Measurements from ENCODE around the gene NMT2.

The NMT2 gene

GRCh38 chr10:15147594-15148392 is 20.7 kb downstream of the NMT2 start:
- Histone ChIP-seq H3K9ac (ENCODE audit: low read length) (no peak overlapping the region), H3K79me2 (ENCODE audit: control insufficient read depth, insufficient read depth, low read length, poor library complexity) (no peaks in the 10 kb centered on the region), H3K18ac (ENCODE audit: low read length) (no peak overlapping the region), H4K91ac (ENCODE audit: low read depth, low read length) (no peak overlapping the region), H3K14ac (ENCODE audit: low read length) (no peak overlapping the region), H3K27me3 (ENCODE audit: insufficient read depth, low read length) (no peaks in the 10 kb centered on the region), H2AK5ac (ENCODE audit: low read length) (no peak overlapping the region), H3K9me3 (ENCODE audit: insufficient read depth, low read depth, low read length) (peaks cover 6% of the 10 kb centered on the region), H2BK12ac (ENCODE audit: low read length) (no peak overlapping the region), H3K4me1 (ENCODE audit: control insufficient read depth in 1 of 2, insufficient read depth in 2 of 2, low read length in 2 of 2) (no peaks in the 10 kb centered on the region), H3K4me3 (ENCODE audit: low read depth, low read length) (no peak overlapping the region), H3K27ac (ENCODE audit: low read depth, low read length) (no peak overlapping the region), H3K4me2 (ENCODE audit: low read length) (no peak overlapping the region), H3K36me3 (ENCODE audit: control insufficient read depth in 1 of 2, insufficient read depth in 2 of 2, low read length in 2 of 2) (no peaks in the 10 kb centered on the region), H3K79me1 (ENCODE audit: low read length) (no peaks in the 10 kb centered on the region), H2AFZ (ENCODE audit: insufficient read depth, low read length, poor library complexity) (no peak overlapping the region), H4K8ac (ENCODE audit: low read depth, low read length) (no peak overlapping the region), H3K4ac (ENCODE audit: low read depth, low read length) (no peak overlapping the region), H3K23ac (ENCODE audit: low read length) (no peak overlapping the region), H2BK5ac (ENCODE audit: low read depth, low read length, poor library complexity) (no peak overlapping the region), H4K12ac (ENCODE audit: low read depth, low read length) (no peak overlapping the region), H2BK120ac (ENCODE audit: insufficient read depth, low read length, poor library complexity) (no peak overlapping the region)
- WGBS (ENCODE audit: extremely low coverage, insufficient coverage, insufficient read length), result no CpG with 5 or more reads among the region's 4 CpGs
- DNase-seq, result no peak

GRCh38 chr10:15146366-15146765 is 22.1 kb downstream of the NMT2 start:
- no peak overlapping the region for H3K4me2 ChIP-seq (ENCODE audit: low read length)
- no peaks in the 10 kb centered on the region for H3K79me2 ChIP-seq (ENCODE audit: control insufficient read depth, insufficient read depth, low read length, poor library complexity)
- no peaks in the 10 kb centered on the region for H3K27me3 ChIP-seq (ENCODE audit: insufficient read depth, low read length)
- no peak overlapping the region for H3K18ac ChIP-seq (ENCODE audit: low read length)
- no peaks in the 10 kb centered on the region for H3K36me3 ChIP-seq (ENCODE audit: control insufficient read depth in 1 of 2, insufficient read depth in 2 of 2, low read length in 2 of 2)
- peaks cover 6% of the 10 kb centered on the region for H3K9me3 ChIP-seq (ENCODE audit: insufficient read depth, low read depth, low read length)
- no peak overlapping the region for H2AFZ ChIP-seq (ENCODE audit: insufficient read depth, low read length, poor library complexity)
- H3K4me1 ChIP-seq (ENCODE audit: control insufficient read depth in 1 of 2, insufficient read depth in 2 of 2, low read length in 2 of 2), result no peaks in the 10 kb centered on the region
- no peak overlapping the region for H4K8ac ChIP-seq (ENCODE audit: low read depth, low read length)
- H3K4me3 ChIP-seq (ENCODE audit: low read depth, low read length), result no peak overlapping the region
- WGBS (ENCODE audit: extremely low coverage, insufficient coverage, insufficient read length), result no CpG with 5 or more reads among the region's 7 CpGs
- no peak overlapping the region for H3K27ac ChIP-seq (ENCODE audit: low read depth, low read length)
- no peak overlapping the region for H2BK5ac ChIP-seq (ENCODE audit: low read depth, low read length, poor library complexity)
- H3K23ac ChIP-seq (ENCODE audit: low read length), result no peak overlapping the region
- H4K91ac ChIP-seq (ENCODE audit: low read depth, low read length), result no peak overlapping the region
- no peak overlapping the region for H4K12ac ChIP-seq (ENCODE audit: low read depth, low read length)
- no peaks in the 10 kb centered on the region for H3K79me1 ChIP-seq (ENCODE audit: low read length)
- no peak for DNase-seq
- H3K14ac ChIP-seq (ENCODE audit: low read length), result no peak overlapping the region
- no peak overlapping the region for H2AK5ac ChIP-seq (ENCODE audit: low read length)
- H3K9ac ChIP-seq (ENCODE audit: low read length), result no peak overlapping the region
- no peak overlapping the region for H3K4ac ChIP-seq (ENCODE audit: low read depth, low read length)
- H2BK12ac ChIP-seq (ENCODE audit: low read length), result no peak overlapping the region
- H2BK120ac ChIP-seq (ENCODE audit: insufficient read depth, low read length, poor library complexity), result no peak overlapping the region

GRCh38 chr10:15144788-15145187 is 23.7 kb downstream of the NMT2 start:
- no peak overlapping the region for H3K4ac ChIP-seq (ENCODE audit: low read depth, low read length)
- no peak overlapping the region for H3K18ac ChIP-seq (ENCODE audit: low read length)
- H3K36me3 ChIP-seq (ENCODE audit: control insufficient read depth in 1 of 2, insufficient read depth in 2 of 2, low read length in 2 of 2), result peaks cover 0 to 2% of the 10 kb centered on the region in 2 experiments
- no peak overlapping the region for H3K23ac ChIP-seq (ENCODE audit: low read length)
- no peak overlapping the region for H3K4me2 ChIP-seq (ENCODE audit: low read length)
- no CpG with 5 or more reads among the region's 4 CpGs for WGBS (ENCODE audit: extremely low coverage, insufficient coverage, insufficient read length)
- H2AK5ac ChIP-seq (ENCODE audit: low read length), result no peak overlapping the region
- H3K4me1 ChIP-seq (ENCODE audit: control insufficient read depth in 1 of 2, insufficient read depth in 2 of 2, low read length in 2 of 2), result no peaks in the 10 kb centered on the region
- no peak overlapping the region for H3K14ac ChIP-seq (ENCODE audit: low read length)
- H2AFZ ChIP-seq (ENCODE audit: insufficient read depth, low read length, poor library complexity), result no peak overlapping the region
- no peak overlapping the region for H3K27ac ChIP-seq (ENCODE audit: low read depth, low read length)
- no peak overlapping the region for H3K4me3 ChIP-seq (ENCODE audit: low read depth, low read length)
- H3K79me1 ChIP-seq (ENCODE audit: low read length), result no peaks in the 10 kb centered on the region
- H4K91ac ChIP-seq (ENCODE audit: low read depth, low read length), result no peak overlapping the region
- H3K27me3 ChIP-seq (ENCODE audit: insufficient read depth, low read length), result no peaks in the 10 kb centered on the region
- H3K9ac ChIP-seq (ENCODE audit: low read length), result no peak overlapping the region
- H2BK5ac ChIP-seq (ENCODE audit: low read depth, low read length, poor library complexity), result no peak overlapping the region
- DNase-seq, result no peak
- H4K12ac ChIP-seq (ENCODE audit: low read depth, low read length), result no peak overlapping the region
- H2BK12ac ChIP-seq (ENCODE audit: low read length), result no peak overlapping the region
- peaks cover 6% of the 10 kb centered on the region for H3K9me3 ChIP-seq (ENCODE audit: insufficient read depth, low read depth, low read length)
- no peaks in the 10 kb centered on the region for H3K79me2 ChIP-seq (ENCODE audit: control insufficient read depth, insufficient read depth, low read length, poor library complexity)
- H4K8ac ChIP-seq (ENCODE audit: low read depth, low read length), result no peak overlapping the region
- no peak overlapping the region for H2BK120ac ChIP-seq (ENCODE audit: insufficient read depth, low read length, poor library complexity)

- Histone ChIP-seq H3K4me3 (ENCODE audit: low read depth, low read length) (no peak overlapping the region), H3K23ac (ENCODE audit: low read length) (no peak overlapping the region), H3K27ac (ENCODE audit: low read depth, low read length) (no peak overlapping the region), H3K4me1 (ENCODE audit: control insufficient read depth in 1 of 2, insufficient read depth in 2 of 2, low read length in 2 of 2) (no peaks in the 10 kb centered on the region), H3K27me3 (ENCODE audit: insufficient read depth, low read length) (no peaks in the 10 kb centered on the region), H3K4ac (ENCODE audit: low read depth, low read length) (no peak overlapping the region), H4K12ac (ENCODE audit: low read depth, low read length) (no peak overlapping the region), H4K8ac (ENCODE audit: low read depth, low read length) (no peak overlapping the region), H3K18ac (ENCODE audit: low read length) (no peak overlapping the region), H2BK5ac (ENCODE audit: low read depth, low read length, poor library complexity) (no peak overlapping the region), H2BK120ac (ENCODE audit: insufficient read depth, low read length, poor library complexity) (no peak overlapping the region), H2AFZ (ENCODE audit: insufficient read depth, low read length, poor library complexity) (no peak overlapping the region), H3K79me1 (ENCODE audit: low read length) (no peaks in the 10 kb centered on the region), H3K14ac (ENCODE audit: low read length) (no peak overlapping the region), H3K9ac (ENCODE audit: low read length) (no peak overlapping the region), H3K79me2 (ENCODE audit: control insufficient read depth, insufficient read depth, low read length, poor library complexity) (no peaks in the 10 kb centered on the region), H3K9me3 (ENCODE audit: insufficient read depth, low read depth, low read length) (no peaks in the 10 kb centered on the region), H4K91ac (ENCODE audit: low read depth, low read length) (no peak overlapping the region), H2AK5ac (ENCODE audit: low read length) (no peak overlapping the region), H3K4me2 (ENCODE audit: low read length) (no peak overlapping the region), H2BK12ac (ENCODE audit: low read length) (no peak overlapping the region), H3K36me3 (ENCODE audit: control insufficient read depth in 1 of 2, insufficient read depth in 2 of 2, low read length in 2 of 2) (peaks cover 0 to 2% of the 10 kb centered on the region in 2 experiments)
- no CpG with 5 or more reads among the region's 16 CpGs for WGBS (ENCODE audit: extremely low coverage, insufficient coverage, insufficient read length)
- peak in 1 of 2 donors; percentile 50 for DNase-seq
Measured at GRCh38 chr10:15141136-15142054, 27.1 kb downstream of the NMT2 start.

Measured in trophoblast cell (in vitro differentiated cells and primary cell).